ENCODE results near the gene PRDM16.

DNA sequence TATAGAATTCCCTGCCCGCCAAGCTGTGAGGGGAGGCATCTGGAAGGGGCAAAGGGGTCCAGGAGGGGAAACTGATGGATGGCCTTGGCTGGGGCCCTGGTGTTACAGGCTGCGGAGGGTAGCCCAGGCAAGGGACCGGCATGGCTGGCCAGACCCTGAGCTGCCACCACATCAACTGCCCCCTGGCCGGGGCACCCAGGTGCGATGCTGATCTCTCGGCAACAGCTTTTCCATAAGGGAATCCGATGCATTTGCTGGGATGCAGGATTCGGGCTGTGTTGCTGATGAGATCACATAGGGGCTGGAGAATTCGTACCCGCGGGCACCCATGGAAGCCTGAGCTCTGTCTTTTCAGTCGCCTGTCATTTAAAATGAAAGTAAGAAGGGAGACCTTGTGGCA lies 73.7 kb downstream of the PRDM16 start:
- TF ChIP-seq, protein P1, sequence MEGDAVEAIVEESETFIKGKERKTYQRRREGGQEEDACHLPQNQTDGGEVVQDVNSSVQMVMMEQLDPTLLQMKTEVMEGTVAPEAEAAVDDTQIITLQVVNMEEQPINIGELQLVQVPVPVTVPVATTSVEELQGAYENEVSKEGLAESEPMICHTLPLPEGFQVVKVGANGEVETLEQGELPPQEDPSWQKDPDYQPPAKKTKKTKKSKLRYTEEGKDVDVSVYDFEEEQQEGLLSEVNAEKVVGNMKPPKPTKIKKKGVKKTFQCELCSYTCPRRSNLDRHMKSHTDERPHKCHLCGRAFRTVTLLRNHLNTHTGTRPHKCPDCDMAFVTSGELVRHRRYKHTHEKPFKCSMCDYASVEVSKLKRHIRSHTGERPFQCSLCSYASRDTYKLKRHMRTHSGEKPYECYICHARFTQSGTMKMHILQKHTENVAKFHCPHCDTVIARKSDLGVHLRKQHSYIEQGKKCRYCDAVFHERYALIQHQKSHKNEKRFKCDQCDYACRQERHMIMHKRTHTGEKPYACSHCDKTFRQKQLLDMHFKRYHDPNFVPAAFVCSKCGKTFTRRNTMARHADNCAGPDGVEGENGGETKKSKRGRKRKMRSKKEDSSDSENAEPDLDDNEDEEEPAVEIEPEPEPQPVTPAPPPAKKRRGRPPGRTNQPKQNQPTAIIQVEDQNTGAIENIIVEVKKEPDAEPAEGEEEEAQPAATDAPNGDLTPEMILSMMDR (conservative IDR thresholded peaks at IDR 0.05) = no peak
- no peak for TF ChIP-seq ZFX (IDR thresholded peaks at IDR 0.05)

Measured in C4-2B (cell line).